H1 (cell line): ENCODE measurements around the gene ZNF860. TPM values are rescaled to one million over a fixed set of nuclear protein-coding genes. Genes with fewer than 3 reads are reported as not detected.

Experiments
- CTCF ChIA-PET: fragments of 300-600 bp; sonication (Branson Sonifier 250); formaldehyde crosslinking; loops from one replicate; lab custom pipeline; 2021; ENCODE audit not compliant: partially characterized antibody; lab: Charles Lee
- POLR2A ChIA-PET: fragments of 300-600 bp; sonication (Branson Sonifier 250); formaldehyde crosslinking; loops from one replicate; lab custom pipeline; 2021; ENCODE audit warnings: inconsistent platforms; ENCODE audit not compliant: partially characterized antibody; lab: Charles Lee
- DNase-seq, 2 experiments: peaks; one replicate each; pipeline versions ENCODE4 v3.0.0 to v3.0.0-alpha.2; 2010 to 2022; ENCODE audit warnings: low spot score in 2 of 2, low read depth in 1 of 2, mixed read lengths in 1 of 2
- FAIRE-seq: peaks from 2 replicates; lab custom pipeline; 2011; peaks lifted over from hg19 to GRCh38; lab: Jason Lieb, UNC
- H2AFZ ChIP-seq: 2 replicates; pipeline ENCODE4 v1.8.1; 2012; ENCODE audit warnings: low read length, inconsistent platforms
- H2AK5ac ChIP-seq: 2 replicates; pipeline ENCODE4 v1.6.1; 2013; ENCODE audit warnings: low read depth, low read length
- H2BK120ac ChIP-seq: replicated peaks from 2 replicates; pipeline ENCODE3; 2013; ENCODE audit warnings: low read depth, low read length, inconsistent platforms
- H2BK12ac ChIP-seq: 2 replicates; pipeline ENCODE4 v1.6.1; 2013; ENCODE audit warnings: low read depth, low read length
- H2BK15ac ChIP-seq: 2 replicates; pipeline ENCODE4 v1.6.1; 2013; ENCODE audit warnings: low read length
- H2BK20ac ChIP-seq: 2 replicates; pipeline ENCODE4 v1.6.1; 2013; ENCODE audit warnings: low read length
- H2BK5ac ChIP-seq: 2 replicates; pipeline ENCODE4 v1.6.1; 2013; ENCODE audit warnings: low read depth, low read length
- H3K14ac ChIP-seq: 2 replicates; pipeline ENCODE4 v1.6.1; 2013; ENCODE audit warnings: inconsistent platforms; ENCODE audit not compliant: insufficient read length
- H3K18ac ChIP-seq: 2 replicates; pipeline ENCODE4 v1.6.1; 2013; ENCODE audit warnings: low read length; ENCODE audit errors: extremely low read depth
- H3K23ac ChIP-seq: 2 replicates; pipeline ENCODE4 v1.6.1; 2013; ENCODE audit warnings: inconsistent platforms; ENCODE audit not compliant: insufficient read length
- H3K23me2 ChIP-seq: 2 replicates; pipeline ENCODE4 v1.6.1; 2013; ENCODE audit warnings: low read depth, low read length
- H3K27ac ChIP-seq: 2 replicates; pipeline ENCODE4 v1.6.1; 2011; ENCODE audit warnings: low read depth, low read length, inconsistent platforms
- H3K27me3 ChIP-seq, 4 experiments: replicated peaks in 1 of 4; 1 replicate in 1 of 4; 2 replicates in 3 of 4; pipeline versions ENCODE4 v1.6.1 to v1.8.1; 2011 to 2013; ENCODE audit warnings: low read length in 3 of 4, mild to moderate bottlenecking in 3 of 4, inconsistent platforms in 2 of 4, mixed read lengths in 2 of 4, moderate library complexity in 1 of 4; ENCODE audit not compliant: control insufficient read depth in 3 of 4, insufficient read depth in 3 of 4; ENCODE audit errors: extremely low read depth in 1 of 4
- H3K36me3 ChIP-seq, 4 experiments: 2 replicates each; pipeline versions ENCODE4 v1.6.1 to v1.8.1; 2011 to 2013; ENCODE audit warnings: mild to moderate bottlenecking in 4 of 4, low read length in 3 of 4, moderate library complexity in 2 of 4, control low read depth in 1 of 4, inconsistent platforms in 1 of 4; ENCODE audit not compliant: insufficient read depth in 4 of 4, control insufficient read depth in 2 of 4
- H3K4ac ChIP-seq: replicated peaks from 2 replicates; pipeline ENCODE3; 2013; ENCODE audit warnings: low read length, low read depth, mixed read lengths, inconsistent platforms; ENCODE audit not compliant: insufficient read length
- H3K4me1 ChIP-seq, 4 experiments: replicated peaks in 1 of 4; 1 replicate in 1 of 4; 2 replicates in 3 of 4; pipeline versions ENCODE4 v1.6.1 to v1.8.1; 2011 to 2013; ENCODE audit warnings: low read length in 3 of 4, inconsistent platforms in 2 of 4, mixed read lengths in 1 of 4; ENCODE audit not compliant: insufficient read depth in 4 of 4, control insufficient read depth in 3 of 4
- H3K4me2 ChIP-seq, 2 experiments: 2 replicates each; pipeline versions ENCODE4 v1.6.1 to v1.8.1; 2011 to 2013; ENCODE audit warnings: low read depth in 2 of 2, low read length in 2 of 2, control low read depth in 1 of 2, inconsistent platforms in 1 of 2, mild to moderate bottlenecking in 1 of 2; ENCODE audit not compliant: insufficient read depth in 1 of 2
- H3K4me3 ChIP-seq, 4 experiments: fragments of 200-600, 300-600 bp in 1 of 4; sonication (generic), shearing (Covaris generic), sonication (Bioruptor Twin) in 1 of 4; 2 replicates each; pipeline versions ENCODE4 v1.5.1 to v1.8.1; 2011 to 2016; ENCODE audit warnings: low read length in 4 of 4, low read depth in 3 of 4, control low read depth in 2 of 4, inconsistent platforms in 2 of 4, mild to moderate bottlenecking in 2 of 4, mixed read lengths in 1 of 4, moderate library complexity in 1 of 4; ENCODE audit not compliant: insufficient read depth in 2 of 4; ENCODE audit errors: extremely low read depth in 1 of 4
- H3K56ac ChIP-seq: replicated peaks from 2 replicates; pipeline ENCODE3; 2013; ENCODE audit warnings: low read depth, mild to moderate bottlenecking, mixed read lengths, low read length, inconsistent platforms; ENCODE audit not compliant: insufficient read length
- H3K79me1 ChIP-seq: 2 replicates; pipeline ENCODE4 v1.6.1; 2013; ENCODE audit warnings: low read depth, low read length, control low read depth
- H3K79me2 ChIP-seq, 2 experiments: 2 replicates each; pipeline versions ENCODE4 v1.6.1 to v1.8.1; 2012 to 2013; ENCODE audit warnings: low read length in 2 of 2, mild to moderate bottlenecking in 2 of 2, inconsistent platforms in 1 of 2; ENCODE audit not compliant: insufficient read depth in 2 of 2, control insufficient read depth in 1 of 2
- H3K9ac ChIP-seq, 4 experiments: replicated peaks in 1 of 4; 1 replicate in 1 of 4; 2 replicates in 3 of 4; pipeline versions ENCODE4 v1.6.1 to v1.8.1; 2011 to 2013; ENCODE audit warnings: low read depth in 3 of 4, low read length in 3 of 4, control low read depth in 2 of 4, mild to moderate bottlenecking in 2 of 4, moderate library complexity in 2 of 4, inconsistent platforms in 1 of 4; ENCODE audit errors: extremely low read depth in 1 of 4
- H3K9me3 ChIP-seq, 2 experiments: 2 replicates each; pipeline versions ENCODE4 v1.6.1 to v1.8.1; 2012 to 2013; ENCODE audit warnings: mild to moderate bottlenecking in 2 of 2, moderate library complexity in 2 of 2, control low read depth in 1 of 2, inconsistent platforms in 1 of 2, low read depth in 1 of 2, low read length in 1 of 2, mixed read lengths in 1 of 2; ENCODE audit not compliant: insufficient read depth in 2 of 2
- H4K20me1 ChIP-seq, 2 experiments: replicated peaks in 1 of 2; 2 replicates each; pipeline versions ENCODE3 to v1.8.1; 2011 to 2013; ENCODE audit warnings: inconsistent platforms in 2 of 2, low read length in 2 of 2, mild to moderate bottlenecking in 1 of 2; ENCODE audit not compliant: insufficient read depth in 2 of 2, control insufficient read depth in 1 of 2
- H4K5ac ChIP-seq: 2 replicates; pipeline ENCODE4 v1.6.1; 2013; ENCODE audit warnings: low read length, low read depth, mixed read lengths, inconsistent platforms; ENCODE audit not compliant: insufficient read length
- H4K8ac ChIP-seq: 2 replicates; pipeline ENCODE4 v1.8.0; 2013; ENCODE audit warnings: mild to moderate bottlenecking, moderate library complexity, low read length, inconsistent platforms; ENCODE audit not compliant: insufficient read depth; ENCODE audit errors: extremely low read depth
- H4K91ac ChIP-seq: replicated peaks from 2 replicates; pipeline ENCODE3; 2013; ENCODE audit warnings: low read length, mixed read lengths, inconsistent platforms; ENCODE audit not compliant: insufficient read length
- CBX8 ChIP-seq: fragments of 300-800, 300-1000 bp; sonication (generic); IDR thresholded peaks from 2 replicates; pipeline ENCODE4 v1.7.1; 2016; ENCODE audit warnings: low read depth, low read length, borderline replicate concordance
- CHD2 ChIP-seq: IDR thresholded peaks from 2 replicates; pipeline ENCODE4 v1.6.1; 2012; ENCODE audit warnings: low read length, improper control_type of control experiment
- CTBP2 ChIP-seq: IDR thresholded peaks from 2 replicates; pipeline ENCODE4 v1.7.0; 2011; ENCODE audit warnings: borderline replicate concordance, mild to moderate bottlenecking, moderate library complexity, mixed read lengths, low read length; ENCODE audit not compliant: insufficient read depth, insufficient read length
- KDM1A ChIP-seq: fragments of 200-600, 300-600 bp; sonication (generic); IDR thresholded peaks from 2 replicates; pipeline ENCODE4 v1.7.1; 2016; ENCODE audit warnings: mild to moderate bottlenecking, low read length, borderline replicate concordance
- SUZ12 ChIP-seq: fragments of 200-600 bp; sonication (generic); IDR thresholded peaks from 2 replicates; pipeline ENCODE4 v1.6.1; 2012; ENCODE audit warnings: mild to moderate bottlenecking, inconsistent platforms, low read length, moderate library complexity, mixed read lengths
- USF2 ChIP-seq: IDR thresholded peaks from 2 replicates; pipeline ENCODE4 v1.6.1; 2011; ENCODE audit warnings: low read length, improper control_type of control experiment
- ZNF274 ChIP-seq: IDR thresholded peaks from 2 replicates; pipeline ENCODE4 v1.7.0; 2012; ENCODE audit warnings: low read length, borderline replicate concordance; ENCODE audit errors: extremely low read depth
- WGBS, 2 experiments: shearing (Covaris generic) in 1 of 2; methylation state at CpG; one replicate each; pipeline versions ENCODE4 v1.1.6 to v1.1.7; 2013 to 2015; ENCODE audit warnings: low lambda C conversion rate in 2 of 2, mixed read lengths in 2 of 2, inconsistent platforms in 1 of 2, low coverage in 1 of 2, missing lambda C conversion rate in 1 of 2; ENCODE audit not compliant: insufficient replicate concordance in 2 of 2, insufficient coverage in 1 of 2, insufficient read length in 1 of 2; ENCODE audit errors: extremely low coverage in 1 of 2, missing lambda C conversion rate in 1 of 2; 5-methylcytosine and 5-hydroxymethylcytosine counted together
- polyA plus RNA-seq, 7 experiments: library from polyadenylated mRNA; depleted of rRNA in 3 of 7; stranded (reverse) in 5 of 7; unstranded in 2 of 7; fragments of >200 nt in 5 of 7; fragments of 200-250 nt in 2 of 7; gene quantifications; 1 replicate in 5 of 7; 2 replicates in 1 of 7; 4 replicates in 1 of 7; pipeline versions ENCODE4 v1.2.1 to v1.2.3, GENCODE V29; 2011 to 2013; ENCODE audit warnings: missing spikeins in 2 of 7, mixed read lengths in 2 of 7
- total RNA-seq: library from RNA; stranded (reverse); fragmentation: NEBNext Ultra II Directional; extraction: Animal tissue kit (Norgen Biotek cat#: 25700); gene quantifications from 2 replicates; pipeline ENCODE4 v1.2.1, GENCODE V29; 2021

Gene ZNF860
- total and polyA plus RNA-seq, 2 of the 8 experiments (the other 6 are each of a cell fraction or from before 2014, with no cell fraction given): 3.2 to 8.6 TPM

GRCh38 chr3:32002561-32003368 lies 21.2 kb downstream of the ZNF860 start:
- H2BK5ac ChIP-seq: no peak overlapping the region
- no peak for DNase-seq
- ChIA-PET CTCF (interaction anchor here (0.7 to 3.3 kb wide), 3 partner anchors 10 to 279 kb away, joined by 3 to 19 read pairs (median 4); no protein-coding TSS in a partner anchor), POLR2A (no interaction called here)
- H3K4me2 ChIP-seq: peak overlapping the region in 1 of 2 experiments; percentile 5; a peak in 1 of 4 replicates
- H3K14ac ChIP-seq: no peak overlapping the region
- TF ChIP-seq CTBP2 (no peak), KDM1A (no peak), USF2 (no peak), CBX8 (no peak), SUZ12 (no peak), CHD2 (no peak), ZNF274 (no peak)
- no peak overlapping the region for H4K8ac ChIP-seq
- no peak overlapping the region for H4K91ac ChIP-seq
- no peaks in the 10 kb centered on the region for H3K9me3 ChIP-seq
- H2BK120ac ChIP-seq: no peak overlapping the region
- no peak overlapping the region for H3K23ac ChIP-seq
- no peak overlapping the region for H3K4ac ChIP-seq
- 75% methylated on average over 6 of the region's 6 CpGs; no CpG with 5 or more reads in 1 of the 2 experiments for WGBS, 2 experiments
- no peaks in the 10 kb centered on the region for H3K79me2 ChIP-seq
- H4K5ac ChIP-seq: no peak overlapping the region
- FAIRE-seq: no peak
- no peak overlapping the region for H2AFZ ChIP-seq
- no peak overlapping the region for H3K18ac ChIP-seq
- no peak overlapping the region for H2BK15ac ChIP-seq
- no peak overlapping the region for H2AK5ac ChIP-seq
- H3K27me3 ChIP-seq: no peaks in the 10 kb centered on the region
- H2BK20ac ChIP-seq: no peak overlapping the region
- H3K56ac ChIP-seq: no peak overlapping the region
- no peaks in the 10 kb centered on the region for H3K36me3 ChIP-seq
- H3K4me3 ChIP-seq: no peak overlapping the region
- H3K4me1 ChIP-seq: peaks cover 2 to 14% (median 5%) of the 10 kb centered on the region in 4 experiments; a peak in 5 of 7 replicates
- H3K79me1 ChIP-seq: no peaks in the 10 kb centered on the region
- H3K23me2 ChIP-seq: no peaks in the 10 kb centered on the region
- no peaks in the 10 kb centered on the region for H4K20me1 ChIP-seq
- no peak overlapping the region for H3K27ac ChIP-seq
- no peak overlapping the region for H3K9ac ChIP-seq
- no peak overlapping the region for H2BK12ac ChIP-seq
